ENCODE measurements around the gene CELF5. TPM values are rescaled to one million over a fixed set of nuclear protein-coding genes. Genes with fewer than 3 reads are reported as not detected.

CELF5 gene
- total RNA-seq, 4 donors from 2014 or later: 0.27 to 0.48 TPM; not detected in 2

GRCh38 chr19:3291644-3292043 is 67.2 kb downstream of the CELF5 start:
- Histone ChIP-seq H3K9me3 (no peaks in the 10 kb centered on the region), H3K27me3 (peaks cover 68% of the 10 kb centered on the region), H3K27ac (no peak overlapping the region), H3K4me3 (no peak overlapping the region), H3K4me1 (peaks cover 0 to 6% (median 4%) of the 10 kb centered on the region in 4 donors), H3K36me3 (no peaks in the 10 kb centered on the region)
- DNase-seq: no peak
- intact Hi-C loops (cut with DNase I; ENCODE audit: low total_unique reads): no loop called here
- TF ChIP-seq POLR2AphosphoS5 (IDR thresholded peaks at IDR 0.05): no peak
- no peak for TF ChIP-seq POLR2A (IDR thresholded peaks at IDR 0.05)
- TF ChIP-seq CTCF (IDR thresholded peaks at IDR 0.05): no peak
- no peak for TF ChIP-seq EP300 (IDR thresholded peaks at IDR 0.05; ENCODE audit: low read depth)
- in situ Hi-C loops (cut with MboI; ENCODE audit: low pct_ligation_motif_present in 1 of 4, low pct_unique_long_range_greater_than_20kb in 1 of 4, low sequenced_read_pairs in 3 of 4): no loop called here
- 75 to 76% methylated on average over 5 of the region's 5 CpGs for WGBS, 2 donors (ENCODE audit: low coverage in 1 of 2)

- peaks cover 0 to 6% (median 4%) of the 10 kb centered on the region in 4 donors for H3K4me1 ChIP-seq
- intact Hi-C loops (cut with DNase I; ENCODE audit: low total_unique reads): no loop called here
- H3K4me3 ChIP-seq: no peak overlapping the region
- WGBS, 2 donors (ENCODE audit: low coverage in 1 of 2): 34% methylated on average over 11 of the region's 23 CpGs; no CpG with 5 or more reads in 1 of the 2 donors
- no peaks in the 10 kb centered on the region for H3K36me3 ChIP-seq
- no peaks in the 10 kb centered on the region for H3K9me3 ChIP-seq
- TF ChIP-seq EP300 (IDR thresholded peaks at IDR 0.05; ENCODE audit: low read depth): no peak
- TF ChIP-seq POLR2A (IDR thresholded peaks at IDR 0.05): no peak
- TF ChIP-seq POLR2AphosphoS5 (IDR thresholded peaks at IDR 0.05): no peak
- TF ChIP-seq CTCF (IDR thresholded peaks at IDR 0.05): no peak
- in situ Hi-C loops (cut with MboI; ENCODE audit: low pct_ligation_motif_present in 1 of 4, low pct_unique_long_range_greater_than_20kb in 1 of 4, low sequenced_read_pairs in 3 of 4): no loop called here
- peak; percentile 30 for DNase-seq
- H3K27me3 ChIP-seq: peaks cover 72% of the 10 kb centered on the region
- H3K27ac ChIP-seq: no peak overlapping the region
These were observed 68.6 kb downstream of the CELF5 start for GRCh38 chr19:3292958-3293529.

GRCh38 chr19:3293560-3293959 is 69.1 kb downstream of the CELF5 start:
- Histone ChIP-seq H3K27me3 (peaks cover 72% of the 10 kb centered on the region), H3K9me3 (no peaks in the 10 kb centered on the region), H3K4me3 (no peak overlapping the region), H3K27ac (no peak overlapping the region), H3K4me1 (peaks cover 0 to 6% (median 4%) of the 10 kb centered on the region in 4 donors), H3K36me3 (no peaks in the 10 kb centered on the region)
- in situ Hi-C loops (cut with MboI; ENCODE audit: low pct_ligation_motif_present in 1 of 4, low pct_unique_long_range_greater_than_20kb in 1 of 4, low sequenced_read_pairs in 3 of 4): no loop called here
- TF ChIP-seq EP300 (IDR thresholded peaks at IDR 0.05; ENCODE audit: low read depth) (no peak), POLR2A (IDR thresholded peaks at IDR 0.05) (no peak), POLR2AphosphoS5 (IDR thresholded peaks at IDR 0.05) (no peak), CTCF (IDR thresholded peaks at IDR 0.05) (no peak)
- no peak for DNase-seq
- 82% methylated on average over 9 of the region's 9 CpGs; no CpG with 5 or more reads in 1 of the 2 donors for whole genome bisulfite sequencing, 2 donors (ENCODE audit: low coverage in 1 of 2)
- intact Hi-C loops (cut with DNase I; ENCODE audit: low total_unique reads): no loop called here

GRCh38 chr19:3294080-3294850 is 69.8 kb downstream of the CELF5 start:
- in situ Hi-C loops (cut with MboI; ENCODE audit: low pct_ligation_motif_present in 1 of 4, low pct_unique_long_range_greater_than_20kb in 1 of 4, low sequenced_read_pairs in 3 of 4): no loop called here
- Histone ChIP-seq H3K36me3 (no peaks in the 10 kb centered on the region), H3K27me3 (peaks cover 72% of the 10 kb centered on the region), H3K9me3 (no peaks in the 10 kb centered on the region), H3K27ac (no peak overlapping the region), H3K4me1 (peaks cover 0 to 6% (median 4%) of the 10 kb centered on the region in 4 donors), H3K4me3 (no peak overlapping the region)
- intact Hi-C loops (cut with DNase I; ENCODE audit: low total_unique reads): no loop called here
- no peak for TF ChIP-seq CTCF (IDR thresholded peaks at IDR 0.05)
- no peak for TF ChIP-seq POLR2AphosphoS5 (IDR thresholded peaks at IDR 0.05)
- TF ChIP-seq EP300 (IDR thresholded peaks at IDR 0.05; ENCODE audit: low read depth): no peak
- no peak for TF ChIP-seq POLR2A (IDR thresholded peaks at IDR 0.05)
- WGBS, 2 donors (ENCODE audit: low coverage in 1 of 2): 77 to 86% methylated on average over 8 to 20 of the region's 20 CpGs
- DNase-seq: no peak

All from transverse colon (tissue), 4 donors.